A673 (cell line): ENCODE results near the gene COL13A1. TPM values are rescaled to one million over a fixed set of nuclear protein-coding genes. Genes with fewer than 3 reads are reported as not detected.

Experiments
- Bru-seq: library from RNA; stranded (reverse); fragments of 400-500 nt; gene quantifications from one replicate; lab custom pipeline; 2021; lab: Mats Ljungman, UMichigan
- BruChase-seq, 2 experiments: library from RNA; stranded (reverse); fragments of 400-500 nt; gene quantifications; one replicate each; lab custom pipeline; 2021; lab: Mats Ljungman, UMichigan
- BruUV-seq: library from RNA; stranded (reverse); fragments of 400-500 nt; replicated peaks from 2 replicates; lab custom pipeline; 2021; lab: Mats Ljungman, UMichigan
- CTCF ChIA-PET: fragments of 300-600 bp; sonication (Branson Sonifier 250); formaldehyde crosslinking; loops from one replicate; lab custom pipeline; 2022; ENCODE audit warnings: antibody characterized with exemption; lab: Charles Lee
- POLR2A ChIA-PET: fragments of 300-600 bp; sonication (Branson Sonifier 250); formaldehyde crosslinking; loops from one replicate; lab custom pipeline; 2022; ENCODE audit warnings: antibody characterized with exemption; ENCODE audit not compliant: low non-redundant PET; lab: Charles Lee
- DNase-seq: peaks from one replicate; pipeline ENCODE4 v3.0.0-alpha.2; 2015; ENCODE audit warnings: low spot score
- H3K27ac ChIP-seq: fragments of 200-600 bp; sonication (generic); 2 replicates; pipeline ENCODE4 v1.5.1; 2016; ENCODE audit warnings: mixed run types, low read depth, mild to moderate bottlenecking, mixed read lengths, antibody characterized with exemption, low read length; ENCODE audit not compliant: poor library complexity, severe bottlenecking
- H3K27me3 ChIP-seq: fragments of 200-600 bp; sonication (generic); replicated peaks from 2 replicates; pipeline ENCODE4 v1.6.1; 2017; ENCODE audit warnings: mixed run types, low read depth, mild to moderate bottlenecking, mixed read lengths, antibody characterized with exemption, low read length; ENCODE audit not compliant: insufficient read depth, poor library complexity
- H3K36me3 ChIP-seq: fragments of 200-600 bp; sonication (generic); 2 replicates; pipeline ENCODE4 v1.6.1; 2016; ENCODE audit warnings: mixed run types, mild to moderate bottlenecking, mixed read lengths, antibody characterized with exemption, low read length; ENCODE audit not compliant: insufficient read depth, poor library complexity, severe bottlenecking
- H3K4me1 ChIP-seq: fragments of 200-600 bp; sonication (generic); 2 replicates; pipeline ENCODE4 v1.6.1; 2017; ENCODE audit warnings: mixed run types, mild to moderate bottlenecking, mixed read lengths, antibody characterized with exemption, low read length; ENCODE audit not compliant: insufficient read depth, poor library complexity, severe bottlenecking
- H3K4me3 ChIP-seq: fragments of 200-600 bp; sonication (generic); 2 replicates; pipeline ENCODE4 v1.5.1; 2016; ENCODE audit warnings: low read depth, mixed run types, mild to moderate bottlenecking, mixed read lengths, low read length; ENCODE audit not compliant: poor library complexity, severe bottlenecking
- H3K9me3 ChIP-seq: fragments of 200-600 bp; sonication (generic); 2 replicates; pipeline ENCODE4 v1.6.1; 2016; ENCODE audit warnings: mixed run types, low read depth, mild to moderate bottlenecking, mixed read lengths, antibody characterized with exemption, low read length; ENCODE audit not compliant: poor library complexity, severe bottlenecking
- CTCF ChIP-seq: fragments of 300-800, 200-600 bp; sonication (generic); conservative IDR thresholded peaks from 2 replicates; pipeline ENCODE4 v1.5.1; 2017; ENCODE audit warnings: low read depth, mild to moderate bottlenecking, antibody characterized with exemption, low read length, moderate library complexity, mixed read lengths
- EZH2 ChIP-seq: fragments of 200-600 bp; sonication (generic); IDR thresholded peaks from 2 replicates; pipeline ENCODE4 v1.6.1; 2017; ENCODE audit warnings: borderline replicate concordance, low read depth, mild to moderate bottlenecking, mixed read lengths, antibody characterized with exemption, low read length; ENCODE audit not compliant: poor library complexity, severe bottlenecking
- intact Hi-C: fragments of 100-400 bp; cut with micrococcal nuclease; formaldehyde crosslinking; loops from one replicate; pipeline ENCODE4 v1.10.0; 2022; ENCODE audit not compliant: unreplicated experiment
- long read RNA-seq: library from polyadenylated mRNA; stranded (forward); transcript quantifications from one replicate; pipeline ENCODE4 v2.0.0, GENCODE V29; 2022
- total RNA-seq: library from RNA; stranded (reverse); gene quantifications from 2 replicates; pipeline ENCODE4 v1.2.3, GENCODE V29; 2021

COL13A1 gene
- total RNA-seq (2.0 and 3.0 TPM in 2 replicates), Bru-seq, nascent RNA (percentile 34 among the genes with signal in this experiment), BruChase-seq, experiment 1, labeled RNA remaining after a 2-hour chase (percentile 36 among the genes with signal in this experiment), BruChase-seq, experiment 2, labeled RNA remaining after a 6-hour chase (percentile 22 among the genes with signal in this experiment)
- long read RNA-seq, partial matches to known transcripts: 0 of 7 reads
- long read RNA-seq, other reads (novel, unspliced or antisense): 6 of 7 reads

DNA sequence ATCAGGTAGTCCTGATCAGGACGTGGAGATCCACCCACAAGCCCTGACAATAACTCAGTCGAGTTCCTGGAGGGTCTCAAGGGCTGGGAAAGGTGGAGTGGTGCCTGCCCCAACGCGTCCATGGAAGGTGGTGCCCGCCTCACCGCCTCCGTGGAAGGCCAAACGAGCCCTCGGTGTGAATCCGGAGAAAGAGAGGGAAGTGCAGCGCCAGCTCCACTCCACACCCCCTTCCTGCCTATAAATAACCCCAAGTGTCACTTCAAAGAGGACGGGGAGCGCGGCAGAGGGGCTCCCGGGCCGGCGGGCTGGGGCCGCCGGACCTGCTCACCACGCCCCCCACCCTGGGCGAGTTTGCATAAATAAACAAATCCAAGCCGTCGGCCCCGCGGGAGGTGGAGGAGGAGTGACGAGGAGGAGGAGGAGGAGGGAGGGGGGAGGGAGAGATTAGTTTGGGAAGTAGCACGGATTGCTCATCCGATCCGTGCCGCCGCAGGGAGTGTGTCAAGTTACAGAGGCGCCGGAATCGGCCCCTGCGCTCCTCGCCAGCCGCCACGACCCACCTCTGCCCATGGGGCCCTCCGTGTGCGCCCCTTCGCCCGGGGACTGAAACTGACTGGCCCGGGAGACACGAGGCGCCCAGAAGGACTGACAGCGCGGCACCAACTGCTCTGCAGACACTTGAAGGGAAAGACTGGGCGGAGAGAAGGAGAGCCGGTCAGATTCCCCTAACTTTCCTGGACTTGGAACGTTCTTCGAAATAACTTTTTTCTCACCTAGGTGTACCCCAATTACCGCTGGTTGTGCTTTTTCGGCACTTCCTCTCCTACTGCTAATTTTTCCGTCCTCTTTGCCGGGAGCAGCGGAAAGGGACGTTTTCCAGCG is at the start of gene COL13A1:
COL13A1 (plus strand) TSS at position 473 of the 882 bp plus-strand sequence. CDS start 518 bp downstream, outside the sequence.
- TF ChIP-seq EZH2 (no peak), CTCF (peak; percentile 19; the same call in 1 of the 2 replicates)
- peaks cover 15% of the 10 kb centered on the region for H3K4me1 ChIP-seq
- H3K27ac ChIP-seq: no peak within 1 kb of the TSS
- no peaks in the 10 kb centered on the region for H3K36me3 ChIP-seq
- POLR2A ChIA-PET: no interaction called here
- H3K27me3 ChIP-seq: no peaks in the 10 kb centered on the region
- BruUV-seq: no TSS peak
- intact Hi-C loops: loop anchor here (2.0 kb wide), 3 partner anchors 59 to 157 kb away; no protein-coding TSS in a partner anchor
- peak; percentile 85 for DNase-seq
- no peaks in the 10 kb centered on the region for H3K9me3 ChIP-seq
- H3K4me3 ChIP-seq: peak within 1 kb of the TSS; percentile 60
- CTCF ChIA-PET: interaction anchor here (0.7 to 0.9 kb wide), 3 partner anchors 15 to 115 kb away, joined by 3 to 4 read pairs (median 4); no protein-coding TSS in a partner anchor

GRCh38 chr10:69752479-69752878 is 49.2 kb upstream of the COL13A1 start:
- Histone ChIP-seq H3K4me1 (peaks cover under 1% of the 10 kb centered on the region), H3K27ac (no peak overlapping the region), H3K27me3 (no peaks in the 10 kb centered on the region), H3K9me3 (no peaks in the 10 kb centered on the region), H3K36me3 (no peaks in the 10 kb centered on the region), H3K4me3 (no peak overlapping the region)
- ChIA-PET CTCF (no interaction called here), POLR2A (no interaction called here)
- TF ChIP-seq CTCF (no peak), EZH2 (no peak)
- intact Hi-C loops: no loop called here
- no TSS peak for BruUV-seq
- DNase-seq: no peak

GRCh38 chr10:69756279-69756678 is 45.4 kb upstream of the COL13A1 start:
- intact Hi-C loops: no loop called here
- no TSS peak for BruUV-seq

More at GRCh38 chr10:69756279-69756678, 45.4 kb upstream of the COL13A1 start:
- DNase-seq: no peak
- Histone ChIP-seq H3K36me3 (no peaks in the 10 kb centered on the region), H3K27ac (no peak overlapping the region), H3K4me3 (no peak overlapping the region), H3K4me1 (peaks cover 11% of the 10 kb centered on the region), H3K9me3 (no peaks in the 10 kb centered on the region), H3K27me3 (no peaks in the 10 kb centered on the region)
- POLR2A ChIA-PET: no interaction called here
- TF ChIP-seq EZH2 (no peak), CTCF (no peak)
- CTCF ChIA-PET: no interaction called here
